CD4-positive, alpha-beta T cell treated with Interleukin-17A for 1 hour (primary cell): ENCODE measurements around the gene FERMT1.
"Not testable (repeated sequence)": the region's sequence is repeated elsewhere in the genome, so short reads cannot be mapped to it uniquely, and the experiment has no call there.

ENCODE experiments used
- DNase-seq: peaks from one replicate; pipeline ENCODE4 v3.0.0-alpha.2; 2020

Gene FERMT1

GRCh38 chr20:6066582-6066981, 56.2 kb downstream of the FERMT1 start:
- DNase-seq, result no peak

- DNase-seq, result no peak
Observed at GRCh38 chr20:6061544-6061943, 61.3 kb downstream of the FERMT1 start.

- no peak for DNase-seq
Observed at GRCh38 chr20:6060213-6060612, 62.6 kb downstream of the FERMT1 start.

- DNase-seq, result no peak
Observed at GRCh38 chr20:6058684-6059295, 64.0 kb downstream of the FERMT1 start.

- DNase-seq, result no peak
Observed at GRCh38 chr20:6057691-6058090, 65.1 kb downstream of the FERMT1 start.

GRCh38 chr20:6057139-6057538, 65.7 kb downstream of the FERMT1 start:
- DNase-seq, result no peak

GRCh38 chr20:6055981-6056569, 66.8 kb downstream of the FERMT1 start:
- DNase-seq, result no peak

GRCh38 chr20:6055161-6055783, 67.6 kb downstream of the FERMT1 start:
- no peak for DNase-seq

GRCh38 chr20:6054689-6055051, 68.2 kb downstream of the FERMT1 start:
- not testable (repeated sequence) for DNase-seq

- DNase-seq, result no peak
Observed at GRCh38 chr20:6053776-6054688, 68.8 kb downstream of the FERMT1 start, which contains the start of gene LRRN4. TSS of gene LRRN4 (minus strand) at chr20:6054060. CDS start at chr20:6052799, 1,261 bp downstream.

- no peak for DNase-seq
Observed at GRCh38 chr20:6053064-6053775, 69.6 kb downstream of the FERMT1 start.

GRCh38 chr20:6051505-6051904, 71.3 kb downstream of the FERMT1 start:
- DNase-seq, result no peak

GRCh38 chr20:6048391-6048790, 74.4 kb downstream of the FERMT1 start:
- DNase-seq, result no peak

- no peak for DNase-seq
Observed at GRCh38 chr20:6046432-6046831, 76.4 kb downstream of the FERMT1 start.

- no peak for DNase-seq
Observed at GRCh38 chr20:6045566-6045965, 77.3 kb downstream of the FERMT1 start.

- no peak for DNase-seq
Observed at GRCh38 chr20:6044115-6044514, 78.7 kb downstream of the FERMT1 start.

GRCh38 chr20:6041808-6042265, 81.0 kb downstream of the FERMT1 start:
- DNase-seq, result no peak

- DNase-seq, result no peak
Observed at GRCh38 chr20:6040958-6041807, 81.6 kb downstream of the FERMT1 start.

GRCh38 chr20:6040540-6040939, 82.3 kb downstream of the FERMT1 start:
- DNase-seq, result no peak

GRCh38 chr20:6039766-6040165, 83.1 kb downstream of the FERMT1 start:
- no peak for DNase-seq

- no peak for DNase-seq
Observed at GRCh38 chr20:6038256-6038655, 84.6 kb downstream of the FERMT1 start.

GRCh38 chr20:6037082-6037481, 85.7 kb downstream of the FERMT1 start:
- no peak for DNase-seq
